Panc1 (cell line): ENCODE results near the gene ZFP1.

ENCODE experiments used
- POLR2AphosphoS5 ChIP-seq: IDR thresholded peaks from 2 replicates; pipeline ENCODE4 v1.6.1; 2012; ENCODE audit warnings: mild to moderate bottlenecking, low read depth, low read length, moderate library complexity
- TF ChIP-seq, protein P1 (sequence below): fragments of 450-650 bp; IDR thresholded peaks from 2 replicates; pipeline ENCODE4 v1.5.1; 2017; ENCODE audit warnings: mild to moderate bottlenecking

DNA sequence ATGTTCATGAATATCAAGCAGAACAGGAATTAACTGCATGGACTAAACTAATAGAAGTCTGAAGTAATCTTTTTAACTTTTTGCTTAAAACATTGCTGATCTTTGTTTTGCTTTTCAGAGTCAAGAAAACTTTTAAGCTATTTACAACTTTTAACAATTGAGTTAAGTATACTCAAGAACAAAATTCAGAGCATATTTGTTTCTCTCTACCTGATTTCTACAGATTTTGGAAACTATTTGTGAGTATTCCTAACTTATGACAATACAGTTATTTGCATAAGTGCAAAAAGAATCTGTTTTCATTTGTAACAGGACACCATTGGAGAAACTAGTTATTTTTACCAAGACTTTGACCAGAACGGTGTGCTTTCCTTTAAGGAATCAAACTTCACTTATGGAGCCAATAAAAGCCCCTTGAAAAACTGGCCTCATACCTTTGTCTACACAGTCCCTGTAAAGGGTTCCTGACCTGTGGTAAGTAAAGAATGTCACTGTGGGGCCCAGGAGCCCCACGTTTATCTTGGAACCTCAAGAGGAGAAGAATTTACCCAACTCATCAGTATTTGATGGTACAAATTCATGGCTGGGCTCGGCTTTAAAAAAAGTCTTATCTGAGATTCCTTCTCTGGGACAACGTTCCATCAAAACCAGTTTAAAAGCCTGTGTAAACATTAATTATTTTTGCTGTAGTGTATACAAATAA, 20.5 kb upstream of the ZFP1 start:
- TF ChIP-seq, protein P1, sequence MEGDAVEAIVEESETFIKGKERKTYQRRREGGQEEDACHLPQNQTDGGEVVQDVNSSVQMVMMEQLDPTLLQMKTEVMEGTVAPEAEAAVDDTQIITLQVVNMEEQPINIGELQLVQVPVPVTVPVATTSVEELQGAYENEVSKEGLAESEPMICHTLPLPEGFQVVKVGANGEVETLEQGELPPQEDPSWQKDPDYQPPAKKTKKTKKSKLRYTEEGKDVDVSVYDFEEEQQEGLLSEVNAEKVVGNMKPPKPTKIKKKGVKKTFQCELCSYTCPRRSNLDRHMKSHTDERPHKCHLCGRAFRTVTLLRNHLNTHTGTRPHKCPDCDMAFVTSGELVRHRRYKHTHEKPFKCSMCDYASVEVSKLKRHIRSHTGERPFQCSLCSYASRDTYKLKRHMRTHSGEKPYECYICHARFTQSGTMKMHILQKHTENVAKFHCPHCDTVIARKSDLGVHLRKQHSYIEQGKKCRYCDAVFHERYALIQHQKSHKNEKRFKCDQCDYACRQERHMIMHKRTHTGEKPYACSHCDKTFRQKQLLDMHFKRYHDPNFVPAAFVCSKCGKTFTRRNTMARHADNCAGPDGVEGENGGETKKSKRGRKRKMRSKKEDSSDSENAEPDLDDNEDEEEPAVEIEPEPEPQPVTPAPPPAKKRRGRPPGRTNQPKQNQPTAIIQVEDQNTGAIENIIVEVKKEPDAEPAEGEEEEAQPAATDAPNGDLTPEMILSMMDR, result no peak
- no peak for TF ChIP-seq POLR2AphosphoS5
